DND-41 (cell line): Measurements from ENCODE around the gene PAQR7.

Experiments
- ATAC-seq: fragments of 200-7000 bp; cut with Tn5 transposase; 3 replicates; pipeline ENCODE4 v1.9.1; 2021; ENCODE audit warnings: low read depth; ENCODE audit not compliant: insufficient read depth
- DNase-seq: peaks from one replicate; pipeline ENCODE4 v3.0.0-alpha.2; 2020
- H2AFZ ChIP-seq: 2 replicates; pipeline ENCODE4 v1.6.0; 2012; ENCODE audit warnings: low read depth, low read length
- H3K27ac ChIP-seq: 2 replicates; pipeline ENCODE4 v1.5.1; 2012; ENCODE audit warnings: low read length, inconsistent platforms
- H3K27me3 ChIP-seq: fragments of 200-600 bp; sonication (generic); 2 replicates; pipeline ENCODE4 v1.6.0; 2012; ENCODE audit warnings: low read length, mild to moderate bottlenecking, inconsistent platforms; ENCODE audit not compliant: insufficient read depth, poor library complexity
- H3K36me3 ChIP-seq: 2 replicates; pipeline ENCODE4 v1.5.1; 2012; ENCODE audit warnings: low read length, inconsistent platforms; ENCODE audit not compliant: insufficient read depth
- H3K4me1 ChIP-seq: 2 replicates; pipeline ENCODE4 v1.5.1; 2012; ENCODE audit warnings: mild to moderate bottlenecking, low read length; ENCODE audit not compliant: insufficient read depth
- H3K4me2 ChIP-seq: 2 replicates; pipeline ENCODE4 v1.6.0; 2012; ENCODE audit warnings: mild to moderate bottlenecking, moderate library complexity, low read length, inconsistent platforms; ENCODE audit not compliant: insufficient read depth
- H3K4me3 ChIP-seq, 2 experiments: fragments of 200-600 bp in 1 of 2; shearing (Covaris generic) in 1 of 2; 2 replicates each; pipeline ENCODE4 v1.5.1; 2012 to 2016; ENCODE audit warnings: inconsistent platforms in 2 of 2, low read length in 2 of 2, mild to moderate bottlenecking in 2 of 2, low read depth in 1 of 2, moderate library complexity in 1 of 2
- H3K79me2 ChIP-seq: 2 replicates; pipeline ENCODE4 v1.6.0; 2012; ENCODE audit warnings: low read length, inconsistent platforms; ENCODE audit not compliant: insufficient read depth
- H3K9ac ChIP-seq: 2 replicates; pipeline ENCODE4 v1.6.0; 2012; ENCODE audit warnings: low read depth, mild to moderate bottlenecking, inconsistent platforms, low read length, moderate library complexity
- H3K9me3 ChIP-seq: 2 replicates; pipeline ENCODE4 v1.5.1; 2012; ENCODE audit warnings: low read length, moderate library complexity, mild to moderate bottlenecking, inconsistent platforms; ENCODE audit not compliant: insufficient read depth, severe bottlenecking
- H4K20me1 ChIP-seq: 2 replicates; pipeline ENCODE4 v1.6.0; 2012; ENCODE audit warnings: low read length; ENCODE audit not compliant: insufficient read depth
- EZH2 ChIP-seq: IDR thresholded peaks from 3 replicates; pipeline ENCODE4 v1.6.1; 2012; ENCODE audit warnings: borderline replicate concordance, low read depth, mild to moderate bottlenecking, moderate library complexity, low read length, inconsistent platforms; ENCODE audit not compliant: severe bottlenecking
- TF ChIP-seq, protein P1 (sequence below): IDR thresholded peaks from 2 replicates; pipeline ENCODE4 v1.5.1; 2012; ENCODE audit warnings: borderline replicate concordance, low read length, moderate library complexity, mild to moderate bottlenecking; ENCODE audit not compliant: poor library complexity, severe bottlenecking; ENCODE audit errors: extremely low read depth

PAQR7 gene

DNA sequence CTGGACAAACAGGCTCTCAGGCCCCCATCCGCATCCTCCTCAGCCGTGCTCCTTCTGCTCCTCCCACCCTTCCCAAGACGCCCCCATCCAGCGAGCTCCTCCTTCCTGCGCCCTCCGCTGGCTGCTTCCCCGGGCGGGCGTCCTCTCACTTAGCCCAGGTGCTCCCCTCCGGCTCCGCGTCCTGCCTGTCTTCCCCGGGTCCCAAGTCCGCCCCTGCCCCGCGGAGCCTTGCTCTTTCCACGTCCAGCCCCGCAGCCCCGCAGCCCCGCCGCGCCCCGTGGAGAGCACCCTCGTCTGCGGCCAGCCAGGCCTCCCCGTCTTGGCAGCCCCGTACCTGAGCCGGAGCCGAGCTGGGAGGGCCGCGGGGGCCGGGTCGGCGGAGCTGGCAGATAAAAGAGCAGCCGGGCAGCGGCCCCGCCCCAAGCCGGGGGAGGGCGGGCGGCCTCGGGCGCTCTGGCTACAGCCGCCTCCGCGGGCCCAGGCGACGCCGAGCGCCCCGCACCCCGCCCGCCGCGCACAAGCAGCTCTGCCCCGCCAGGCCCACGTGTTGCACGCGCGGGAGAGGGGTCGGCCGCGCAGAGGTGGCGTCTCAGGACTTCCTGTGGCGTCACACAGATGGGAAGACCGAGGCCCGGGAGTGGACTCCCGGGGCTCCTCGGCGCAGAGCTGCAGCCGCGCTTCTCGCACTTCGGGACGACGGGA is at the start of gene PAQR7:
Gene PAQR7 (minus strand): TSS at position 555 of the 702 bp plus-strand sequence. CDS start 11,869 bp downstream, outside the sequence.
- no peak within 1 kb of the TSS for H3K4me2 ChIP-seq
- no peak within 1 kb of the TSS for H3K27ac ChIP-seq
- no peaks in the 10 kb centered on the region for H3K4me1 ChIP-seq
- no peak for DNase-seq
- H3K79me2 ChIP-seq, result no peaks in the 10 kb centered on the region
- TF ChIP-seq, protein P1, sequence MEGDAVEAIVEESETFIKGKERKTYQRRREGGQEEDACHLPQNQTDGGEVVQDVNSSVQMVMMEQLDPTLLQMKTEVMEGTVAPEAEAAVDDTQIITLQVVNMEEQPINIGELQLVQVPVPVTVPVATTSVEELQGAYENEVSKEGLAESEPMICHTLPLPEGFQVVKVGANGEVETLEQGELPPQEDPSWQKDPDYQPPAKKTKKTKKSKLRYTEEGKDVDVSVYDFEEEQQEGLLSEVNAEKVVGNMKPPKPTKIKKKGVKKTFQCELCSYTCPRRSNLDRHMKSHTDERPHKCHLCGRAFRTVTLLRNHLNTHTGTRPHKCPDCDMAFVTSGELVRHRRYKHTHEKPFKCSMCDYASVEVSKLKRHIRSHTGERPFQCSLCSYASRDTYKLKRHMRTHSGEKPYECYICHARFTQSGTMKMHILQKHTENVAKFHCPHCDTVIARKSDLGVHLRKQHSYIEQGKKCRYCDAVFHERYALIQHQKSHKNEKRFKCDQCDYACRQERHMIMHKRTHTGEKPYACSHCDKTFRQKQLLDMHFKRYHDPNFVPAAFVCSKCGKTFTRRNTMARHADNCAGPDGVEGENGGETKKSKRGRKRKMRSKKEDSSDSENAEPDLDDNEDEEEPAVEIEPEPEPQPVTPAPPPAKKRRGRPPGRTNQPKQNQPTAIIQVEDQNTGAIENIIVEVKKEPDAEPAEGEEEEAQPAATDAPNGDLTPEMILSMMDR, result no peak
- no peak for TF ChIP-seq EZH2
- no peak within 1 kb of the TSS for H3K9ac ChIP-seq
- H4K20me1 ChIP-seq, result no peaks in the 10 kb centered on the region
- no peak within 1 kb of the TSS for H3K4me3 ChIP-seq
- ATAC-seq, result no peak
- no peak within 1 kb of the TSS for H2AFZ ChIP-seq
- no peaks in the 10 kb centered on the region for H3K9me3 ChIP-seq
- H3K36me3 ChIP-seq, result no peaks in the 10 kb centered on the region
- H3K27me3 ChIP-seq, result no peaks in the 10 kb centered on the region

DNA sequence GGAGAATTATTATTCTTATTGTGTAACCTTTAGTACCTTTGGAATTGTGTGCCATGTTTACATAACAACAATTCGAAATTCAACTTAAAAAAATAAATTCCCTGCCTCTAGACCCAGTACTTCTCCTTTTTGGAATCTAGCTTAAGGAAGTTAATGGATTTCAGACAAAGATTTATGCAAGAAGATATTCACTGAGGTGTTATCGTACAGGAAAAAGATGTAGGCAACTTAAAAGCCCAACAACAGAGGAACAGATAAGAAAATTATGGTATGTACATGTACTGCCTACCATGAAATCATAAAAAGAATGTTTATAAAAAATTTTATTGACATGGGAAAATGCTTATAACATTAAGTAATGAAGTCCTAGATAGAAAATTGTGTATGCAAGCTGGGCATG is 48.9 kb upstream of the PAQR7 start:
- Histone ChIP-seq H3K36me3 (no peaks in the 10 kb centered on the region), H3K9ac (no peak overlapping the region), H3K4me1 (peaks cover 20% of the 10 kb centered on the region), H3K4me2 (no peak overlapping the region), H3K9me3 (no peaks in the 10 kb centered on the region), H4K20me1 (no peaks in the 10 kb centered on the region), H3K27me3 (peaks cover 21% of the 10 kb centered on the region), H3K4me3 (no peak overlapping the region), H3K27ac (no peak overlapping the region), H2AFZ (no peak overlapping the region), H3K79me2 (no peaks in the 10 kb centered on the region)
- no peak for DNase-seq
- no peak for ATAC-seq
- TF ChIP-seq, protein P1, result no peak
- TF ChIP-seq EZH2, result no peak

DNA sequence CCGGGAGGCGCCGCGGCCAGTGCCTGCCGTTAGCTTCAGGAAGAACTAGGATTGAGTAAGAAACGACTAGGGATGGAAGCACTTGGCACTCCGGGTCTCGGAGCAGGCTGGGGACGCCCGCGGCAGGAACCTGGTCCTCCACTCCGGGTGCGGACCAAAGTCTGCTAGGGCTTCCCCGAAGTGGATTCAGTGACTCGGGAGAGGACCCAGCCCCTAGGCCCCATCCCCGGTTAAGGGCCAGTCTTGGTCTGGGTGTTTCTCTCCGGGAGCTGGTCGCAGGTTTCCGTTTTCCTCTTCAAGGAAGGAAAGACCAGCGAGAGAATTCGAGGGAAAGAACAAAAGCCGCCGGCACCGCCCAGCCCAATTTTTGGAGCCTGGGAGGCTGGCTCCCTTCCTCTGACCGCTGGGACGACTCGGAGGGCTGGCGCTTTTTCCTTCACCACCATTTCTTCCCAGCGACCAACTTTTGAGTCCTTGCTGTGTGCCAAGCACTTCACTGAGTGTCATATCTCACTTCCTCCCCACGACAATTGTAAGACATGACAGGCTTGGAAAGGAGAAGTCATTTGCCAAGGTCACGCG is 47.6 kb upstream of the PAQR7 start:
- Histone ChIP-seq H3K4me3 (peak overlapping the region in 1 of 2 experiments; percentile 8; a peak in 1 of 4 replicates), H3K4me2 (peak overlapping the region; percentile 59; the same call in 1 of the 2 replicates), H3K4me1 (peaks cover 28% of the 10 kb centered on the region), H2AFZ (no peak overlapping the region), H3K27me3 (peaks cover 21% of the 10 kb centered on the region), H3K9me3 (no peaks in the 10 kb centered on the region), H3K27ac (no peak overlapping the region), H3K79me2 (no peaks in the 10 kb centered on the region), H3K36me3 (no peaks in the 10 kb centered on the region), H3K9ac (no peak overlapping the region), H4K20me1 (no peaks in the 10 kb centered on the region)
- ATAC-seq (no peak), DNase-seq (no peak)
- TF ChIP-seq, protein P1, result no peak
- no peak for TF ChIP-seq EZH2
